Adrenal gland (tissue), 5 donors: ENCODE measurements around the gene GSK3B.

ENCODE experiments used
- CTCF ChIP-seq, 6 experiments: fragments of 450-650 bp in 4 of 6; fragments of 200-600 bp in 2 of 6; sonication (generic) in 1 of 6; IDR thresholded peaks; 1 replicate in 5 of 6; 2 replicates in 1 of 6; pipeline versions ENCODE4 v1.5.1 to v1.8.0; 2016 to 2021; ENCODE audit warnings: antibody characterized with exemption in 6 of 6, mild to moderate bottlenecking in 2 of 6, moderate library complexity in 1 of 6
- POLR2A ChIP-seq, 2 donors: fragments of 450-650 bp; IDR thresholded peaks; one replicate each; pipeline ENCODE4 v1.6.1; 2017; ENCODE audit warnings: antibody characterized with exemption in 2 of 2, mild to moderate bottlenecking in 2 of 2, moderate library complexity in 1 of 2
- donor health status: DM: no; HTN: no; CAD: no.

GRCh38 chr3:119774444-119774843, 319.8 kb downstream of the GSK3B start:
- TF ChIP-seq CTCF (IDR thresholded peaks at IDR 0.05), result no peak
- no peak for TF ChIP-seq POLR2A (IDR thresholded peaks at IDR 0.05)
